GM19324 (cell line): ENCODE results near the gene TMEM181.
"Not testable (repeated sequence)": the region's sequence is repeated elsewhere in the genome, so short reads cannot be mapped to it uniquely, and the experiment has no call there.

Source experiments
- ATAC-seq: cut with Tn5 transposase; IDR thresholded peaks from one replicate; pipeline ENCODE4 v1.9.1; 2021; ENCODE audit warnings: mild to moderate bottlenecking, moderate library complexity; ENCODE audit not compliant: unreplicated experiment, low FRiP score

Gene TMEM181

GRCh38 chr6:158618289-158618688, 58.4 kb downstream of the TMEM181 start:
- ATAC-seq, result not testable (repeated sequence)

- ATAC-seq, result no peak
Observed at GRCh38 chr6:158619922-158620801, 60.3 kb downstream of the TMEM181 start.

GRCh38 chr6:158620963-158621693, 61.2 kb downstream of the TMEM181 start:
- ATAC-seq, result no peak

GRCh38 chr6:158621694-158622544, 62.0 kb downstream of the TMEM181 start:
- ATAC-seq, result no peak

GRCh38 chr6:158622545-158623190, 62.8 kb downstream of the TMEM181 start:
- no peak for ATAC-seq

GRCh38 chr6:158624684-158625682, 65.1 kb downstream of the TMEM181 start:
- ATAC-seq, result no peak

GRCh38 chr6:158625881-158626305, 66.0 kb downstream of the TMEM181 start:
- no peak for ATAC-seq

GRCh38 chr6:158626360-158627167, 66.7 kb downstream of the TMEM181 start:
- ATAC-seq, result no peak

- no peak for ATAC-seq
Observed at GRCh38 chr6:158627168-158627939, 67.5 kb downstream of the TMEM181 start.

- ATAC-seq, result no peak
Observed at GRCh38 chr6:158627940-158628211, 68.0 kb downstream of the TMEM181 start.

GRCh38 chr6:158628542-158628941, 68.7 kb downstream of the TMEM181 start:
- ATAC-seq, result no peak

GRCh38 chr6:158629367-158630221, 69.7 kb downstream of the TMEM181 start:
- ATAC-seq, result no peak

GRCh38 chr6:158630938-158631616, 71.2 kb downstream of the TMEM181 start:
- no peak for ATAC-seq

- no peak for ATAC-seq
Observed at GRCh38 chr6:158631678-158632537, 72.0 kb downstream of the TMEM181 start.

GRCh38 chr6:158632538-158633119, 72.7 kb downstream of the TMEM181 start:
- ATAC-seq, result not testable (repeated sequence)
